ENCODE data around the gene TMEM106C.

GRCh38 chr12:48017496-48017895 is 54.1 kb downstream of the TMEM106C start:
- TF ChIP-seq EP300 (IDR thresholded peaks at IDR 0.05; ENCODE audit: low read depth in 2 of 2, low read length in 2 of 2) (no peak), EP300 (CRISPR knock-in tag; IDR thresholded peaks at IDR 0.05; ENCODE audit: borderline replicate concordance) (no peak), FOSL1 (CRISPR knock-in tag; IDR thresholded peaks at IDR 0.05; ENCODE audit: borderline replicate concordance) (no peak), TRIM24 (CRISPR knock-in tag; IDR thresholded peaks at IDR 0.05) (no peak), TAF15 (IDR thresholded peaks at IDR 0.05; ENCODE audit: low read depth, low read length, poor library complexity, severe bottlenecking) (no peak), GABPA (IDR thresholded peaks at IDR 0.05; ENCODE audit: low read depth, low read length) (no peak), GABPA (CRISPR knock-in tag; IDR thresholded peaks at IDR 0.05; ENCODE audit: low read depth) (no peak), POLR2A (IDR thresholded peaks at IDR 0.05; ENCODE audit: insufficient read depth in 1 of 2, low read depth in 2 of 2, low read length in 2 of 2) (no peak), ZNF10 (CRISPR knock-in tag; IDR thresholded peaks at IDR 0.05; ENCODE audit: borderline replicate concordance, low read depth) (no peak), XRCC5 (optimal IDR thresholded peaks at IDR 0.05; ENCODE audit: low read length) (no peak)

All from HepG2 (cell line).